H9 (cell line): ENCODE measurements around the gene AGAP3. TPM values are rescaled to one million over a fixed set of nuclear protein-coding genes. Genes with fewer than 3 reads are reported as not detected.

Experiments used
- DNase-seq: peaks from one replicate; pipeline ENCODE4 v3.0.0-alpha.2; 2017
- H2AFZ ChIP-seq: one replicate; pipeline ENCODE4 v1.6.1; 2013; ENCODE audit warnings: mild to moderate bottlenecking, low read length, control low read depth, moderate library complexity
- H2AK5ac ChIP-seq: 2 replicates; pipeline ENCODE4 v1.6.1; 2013; ENCODE audit warnings: low read length, control low read depth, mixed read lengths; ENCODE audit not compliant: insufficient read length
- H2BK120ac ChIP-seq: one replicate; pipeline ENCODE4 v1.6.1; 2013; ENCODE audit warnings: low read depth, mild to moderate bottlenecking, low read length, control low read depth, inconsistent platforms; ENCODE audit not compliant: poor library complexity, severe bottlenecking
- H2BK12ac ChIP-seq: 2 replicates; pipeline ENCODE4 v1.6.1; 2013; ENCODE audit warnings: low read length, control low read depth, mixed read lengths, low read depth; ENCODE audit not compliant: insufficient read length
- H2BK15ac ChIP-seq: 2 replicates; pipeline ENCODE4 v1.6.1; 2013; ENCODE audit warnings: low read depth, low read length, control low read depth
- H2BK20ac ChIP-seq: one replicate; pipeline ENCODE4 v1.6.1; 2013; ENCODE audit warnings: low read depth, mild to moderate bottlenecking, low read length, control low read depth, inconsistent platforms; ENCODE audit not compliant: poor library complexity, severe bottlenecking
- H2BK5ac ChIP-seq: 2 replicates; pipeline ENCODE4 v1.6.1; 2013; ENCODE audit warnings: low read length, control low read depth, mixed read lengths; ENCODE audit not compliant: insufficient read length
- H3K14ac ChIP-seq: 2 replicates; pipeline ENCODE4 v1.6.1; 2013; ENCODE audit warnings: low read length, control low read depth; ENCODE audit not compliant: insufficient read depth
- H3K18ac ChIP-seq: 2 replicates; pipeline ENCODE4 v1.6.1; 2013; ENCODE audit warnings: low read depth, mild to moderate bottlenecking, mixed read lengths, low read length, control low read depth; ENCODE audit not compliant: insufficient read length
- H3K23ac ChIP-seq: 2 replicates; pipeline ENCODE4 v1.6.1; 2013; ENCODE audit warnings: low read length, control low read depth, mixed read lengths, low read depth; ENCODE audit not compliant: insufficient read length
- H3K23me2 ChIP-seq: 2 replicates; pipeline ENCODE4 v1.6.1; 2013; ENCODE audit warnings: low read depth, mild to moderate bottlenecking, mixed read lengths, low read length, control low read depth; ENCODE audit not compliant: insufficient read length, poor library complexity, severe bottlenecking
- H3K27ac ChIP-seq: 2 replicates; pipeline ENCODE4 v1.5.1; 2013; ENCODE audit warnings: low read length, control low read depth, mixed read lengths, low read depth; ENCODE audit not compliant: insufficient read length
- H3K27me3 ChIP-seq: 2 replicates; pipeline ENCODE4 v1.6.1; 2013; ENCODE audit warnings: low read length, control low read depth, inconsistent platforms; ENCODE audit not compliant: insufficient read depth
- H3K4ac ChIP-seq: 2 replicates; pipeline ENCODE4 v1.6.1; 2013; ENCODE audit warnings: low read depth, mild to moderate bottlenecking, control low read depth, inconsistent platforms, low read length, moderate library complexity
- H3K4me1 ChIP-seq: 2 replicates; pipeline ENCODE4 v1.6.1; 2013; ENCODE audit warnings: low read length, control low read depth, inconsistent platforms; ENCODE audit not compliant: insufficient read depth
- H3K4me2 ChIP-seq: 2 replicates; pipeline ENCODE4 v1.6.1; 2013; ENCODE audit warnings: low read length, control low read depth, mixed read lengths; ENCODE audit not compliant: insufficient read length, insufficient read depth
- H3K56ac ChIP-seq: 2 replicates; pipeline ENCODE4 v1.6.1; 2013; ENCODE audit warnings: low read depth, mild to moderate bottlenecking, mixed read lengths, low read length, control low read depth; ENCODE audit not compliant: insufficient read length
- H3K79me1 ChIP-seq: 2 replicates; pipeline ENCODE4 v1.6.1; 2013; ENCODE audit warnings: low read depth, mild to moderate bottlenecking, moderate library complexity, low read length, control low read depth, inconsistent platforms; ENCODE audit not compliant: insufficient read depth, poor library complexity, severe bottlenecking
- H3K79me2 ChIP-seq: 2 replicates; pipeline ENCODE4 v1.6.1; 2013; ENCODE audit warnings: low read length, control low read depth, inconsistent platforms; ENCODE audit not compliant: insufficient read depth
- H3K9ac ChIP-seq: 2 replicates; pipeline ENCODE4 v1.6.1; 2013; ENCODE audit warnings: low read length, control low read depth, mixed read lengths; ENCODE audit not compliant: insufficient read length; ENCODE audit errors: extremely low read depth
- H3K9me3 ChIP-seq: one replicate; pipeline ENCODE4 v1.6.1; 2013; ENCODE audit warnings: low read depth, low read length, inconsistent platforms; ENCODE audit not compliant: control insufficient read depth
- H3T11ph ChIP-seq: one replicate; pipeline ENCODE4 v1.6.1; 2013; ENCODE audit warnings: mild to moderate bottlenecking, low read length, control low read depth, inconsistent platforms
- H4K20me1 ChIP-seq: one replicate; pipeline ENCODE4 v1.6.1; 2013; ENCODE audit not compliant: control insufficient read depth, insufficient read length, insufficient read depth
- H4K5ac ChIP-seq: 2 replicates; pipeline ENCODE4 v1.6.1; 2013; ENCODE audit warnings: low read depth, mild to moderate bottlenecking, mixed read lengths, low read length, control low read depth; ENCODE audit not compliant: insufficient read length
- H4K8ac ChIP-seq: replicated peaks from 2 replicates; pipeline ENCODE4 v1.6.1; 2013; ENCODE audit warnings: low read length, control low read depth, mixed read lengths, low read depth; ENCODE audit not compliant: insufficient read length
- H4K91ac ChIP-seq: 2 replicates; pipeline ENCODE4 v1.6.1; 2013; ENCODE audit warnings: low read depth, mild to moderate bottlenecking, moderate library complexity, mixed read lengths, low read length, control low read depth; ENCODE audit not compliant: insufficient read length
- H3K27ac Mint-ChIP-seq, 3 experiments: 2 replicates in 2 of 3; 3 replicates in 1 of 3; pipeline ENCODE4 v1.8.0; 2020 to 2021; ENCODE audit warnings: mixed read lengths in 3 of 3, mild to moderate bottlenecking in 1 of 3, moderate library complexity in 1 of 3
- H3K27me3 Mint-ChIP-seq: 2 replicates; pipeline ENCODE4 v1.8.0; 2021; ENCODE audit warnings: low read depth, mild to moderate bottlenecking, moderate library complexity, mixed read lengths
- H3K36me3 Mint-ChIP-seq, 3 experiments: 2 replicates in 2 of 3; 3 replicates in 1 of 3; pipeline ENCODE4 v1.8.0; 2020 to 2021; ENCODE audit warnings: low read depth in 3 of 3, mixed read lengths in 3 of 3; ENCODE audit not compliant: insufficient read depth in 1 of 3
- H3K4me1 Mint-ChIP-seq, 2 experiments: 2 replicates each; pipeline ENCODE4 v1.8.0; 2020; ENCODE audit warnings: mixed read lengths in 2 of 2
- H3K4me3 Mint-ChIP-seq, 2 experiments: 2 replicates in 1 of 2; 3 replicates in 1 of 2; pipeline ENCODE4 v1.8.0; 2020 to 2021; ENCODE audit warnings: mild to moderate bottlenecking in 2 of 2, mixed read lengths in 2 of 2, moderate library complexity in 1 of 2
- H3K9me3 Mint-ChIP-seq, 2 experiments: 2 replicates in 1 of 2; 3 replicates in 1 of 2; pipeline ENCODE4 v1.8.0; 2020; ENCODE audit warnings: mild to moderate bottlenecking in 2 of 2, mixed read lengths in 2 of 2, moderate library complexity in 1 of 2
- WGBS: extraction: QIAGEN DNeasy Blood & Tissue Kit; methylation state at CpG from one replicate; pipeline ENCODE4 v1.1.7; 2013; ENCODE audit warnings: missing lambda C conversion rate, low lambda C conversion rate, mixed read lengths; ENCODE audit not compliant: insufficient read length; ENCODE audit errors: extremely low coverage; 5-methylcytosine and 5-hydroxymethylcytosine counted together
- total RNA-seq: library from RNA; stranded (reverse); gene quantifications from 2 replicates; pipeline ENCODE4 v1.2.1, GENCODE V29; 2021
- TF ChIP-seq, protein P1 (sequence below): fragments of 200-600 bp; sonication (generic); conservative IDR thresholded peaks from 3 replicates; pipeline ENCODE4 v1.8.0; 2021; ENCODE audit warnings: antibody characterized with exemption, mild to moderate bottlenecking

Gene AGAP3
- total RNA-seq, 1 experiment from 2014 or later, result 97.7 TPM

DNA sequence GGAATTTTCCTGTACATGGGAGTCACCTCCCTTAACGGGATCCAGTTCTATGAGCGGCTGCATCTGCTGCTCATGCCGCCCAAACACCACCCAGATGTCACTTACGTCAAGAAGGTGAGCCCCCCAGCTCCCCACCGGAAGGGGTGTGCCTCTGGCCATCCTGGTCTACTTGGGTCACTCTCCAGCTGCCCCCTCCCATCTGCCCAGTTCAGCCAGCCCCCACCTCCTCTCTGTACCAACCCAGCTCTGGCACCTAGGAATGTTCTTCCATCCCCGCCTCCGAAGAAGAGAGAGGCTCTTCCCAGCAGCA is 10.7 kb upstream of the AGAP3 start:
- peaks cover 1% of the 10 kb centered on the region; the same call in 1 of the 2 replicates for H3K27me3 Mint-ChIP-seq
- no peaks in the 10 kb centered on the region for H4K20me1 ChIP-seq
- H2AFZ ChIP-seq, result no peak overlapping the region
- H4K5ac ChIP-seq, result no peak overlapping the region
- H3K4ac ChIP-seq, result no peak overlapping the region
- no peaks in the 10 kb centered on the region; the same call in 1 of the 2 replicates for H3K79me2 ChIP-seq
- no peaks in the 10 kb centered on the region for H3K23me2 ChIP-seq
- no peak overlapping the region for H4K91ac ChIP-seq
- no peak overlapping the region for H3T11ph ChIP-seq
- no peak overlapping the region for H3K56ac ChIP-seq
- peak overlapping the region in 1 of 3 experiments; percentile 72; a peak in 2 of 7 replicates for H3K27ac Mint-ChIP-seq
- H2BK5ac ChIP-seq, result no peak overlapping the region
- no peak overlapping the region for H2AK5ac ChIP-seq
- peaks cover 24 to 31% of the 10 kb centered on the region in 2 experiments for H3K4me1 Mint-ChIP-seq
- no peaks in the 10 kb centered on the region for H3K79me1 ChIP-seq
- no peaks in the 10 kb centered on the region for H3K9me3 Mint-ChIP-seq
- no peak overlapping the region for H2BK12ac ChIP-seq
- DNase-seq, result no peak
- H3K4me1 ChIP-seq, result no peaks in the 10 kb centered on the region
- no peaks in the 10 kb centered on the region for H3K9me3 ChIP-seq
- H3K27me3 ChIP-seq, result no peaks in the 10 kb centered on the region
- H2BK15ac ChIP-seq, result no peak overlapping the region
- TF ChIP-seq, protein P1, sequence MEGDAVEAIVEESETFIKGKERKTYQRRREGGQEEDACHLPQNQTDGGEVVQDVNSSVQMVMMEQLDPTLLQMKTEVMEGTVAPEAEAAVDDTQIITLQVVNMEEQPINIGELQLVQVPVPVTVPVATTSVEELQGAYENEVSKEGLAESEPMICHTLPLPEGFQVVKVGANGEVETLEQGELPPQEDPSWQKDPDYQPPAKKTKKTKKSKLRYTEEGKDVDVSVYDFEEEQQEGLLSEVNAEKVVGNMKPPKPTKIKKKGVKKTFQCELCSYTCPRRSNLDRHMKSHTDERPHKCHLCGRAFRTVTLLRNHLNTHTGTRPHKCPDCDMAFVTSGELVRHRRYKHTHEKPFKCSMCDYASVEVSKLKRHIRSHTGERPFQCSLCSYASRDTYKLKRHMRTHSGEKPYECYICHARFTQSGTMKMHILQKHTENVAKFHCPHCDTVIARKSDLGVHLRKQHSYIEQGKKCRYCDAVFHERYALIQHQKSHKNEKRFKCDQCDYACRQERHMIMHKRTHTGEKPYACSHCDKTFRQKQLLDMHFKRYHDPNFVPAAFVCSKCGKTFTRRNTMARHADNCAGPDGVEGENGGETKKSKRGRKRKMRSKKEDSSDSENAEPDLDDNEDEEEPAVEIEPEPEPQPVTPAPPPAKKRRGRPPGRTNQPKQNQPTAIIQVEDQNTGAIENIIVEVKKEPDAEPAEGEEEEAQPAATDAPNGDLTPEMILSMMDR, result no peak
- no peak overlapping the region for H2BK120ac ChIP-seq
- no peak overlapping the region for H2BK20ac ChIP-seq
- no peak overlapping the region for H3K18ac ChIP-seq
- H3K9ac ChIP-seq, result no peak overlapping the region
- H3K23ac ChIP-seq, result no peak overlapping the region
- H3K4me3 Mint-ChIP-seq, result no peak overlapping the region
- H3K14ac ChIP-seq, result no peak overlapping the region
- no peak overlapping the region for H3K4me2 ChIP-seq
- H4K8ac ChIP-seq, result no peak overlapping the region
- no peak overlapping the region for H3K27ac ChIP-seq
- peaks cover 22 to 46% (median 45%) of the 10 kb centered on the region in 3 experiments for H3K36me3 Mint-ChIP-seq
- WGBS, result no CpG with 5 or more reads among the region's 7 CpGs
